IMR-90 (cell line): ENCODE results near the gene SLC6A15. TPM values are rescaled to one million over a fixed set of nuclear protein-coding genes. Genes with fewer than 3 reads are reported as not detected.

ENCODE experiments used
- ATAC-seq: fragments of 200-7000 bp; cut with Tn5 transposase; 2 replicates; pipeline ENCODE4 v1.9.1; 2020; ENCODE audit warnings: low read depth, mild to moderate bottlenecking, moderate library complexity
- BruUV-seq: library from RNA; stranded (reverse); fragments of 400-500 nt; replicated peaks from 2 replicates; lab custom pipeline; 2021; lab: Mats Ljungman, UMichigan
- CTCF ChIA-PET: fragments of 300-600 bp; formaldehyde crosslinking; extraction: SDS; loops from one replicate; lab custom pipeline; 2021; ENCODE audit warnings: antibody characterized with exemption; lab: Yijun Ruan, JAX
- POLR2A ChIA-PET: fragments of 300-600 bp; sonication (Branson Sonifier 250); formaldehyde crosslinking; loops from one replicate; lab custom pipeline; 2022; ENCODE audit warnings: antibody characterized with exemption; ENCODE audit not compliant: unreplicated experiment; lab: Charles Lee
- DNase-seq: peaks from one replicate; pipeline ENCODE4 v3.0.0; 2013
- H2AFZ ChIP-seq: replicated peaks from 2 replicates; pipeline ENCODE3; 2013; ENCODE audit warnings: low read length, mild to moderate bottlenecking; ENCODE audit not compliant: poor library complexity
- H2AK5ac ChIP-seq: 2 replicates; pipeline ENCODE4 v1.6.1; 2013; ENCODE audit warnings: low read depth, low read length, inconsistent platforms
- H2AK9ac ChIP-seq: replicated peaks from 2 replicates; pipeline ENCODE3; 2013; ENCODE audit warnings: mild to moderate bottlenecking, low read depth, low read length, moderate library complexity; ENCODE audit not compliant: poor library complexity
- H2BK120ac ChIP-seq: 2 replicates; pipeline ENCODE4 v1.6.1; 2013; ENCODE audit warnings: low read depth, low read length, inconsistent platforms
- H2BK15ac ChIP-seq: 3 replicates; pipeline ENCODE4 v1.6.1; 2013; ENCODE audit warnings: low read depth, low read length, inconsistent platforms
- H2BK20ac ChIP-seq: 2 replicates; pipeline ENCODE4 v1.6.1; 2013; ENCODE audit warnings: low read depth, mild to moderate bottlenecking, inconsistent platforms, low read length, moderate library complexity
- H2BK5ac ChIP-seq: 2 replicates; pipeline ENCODE4 v1.6.1; 2013; ENCODE audit warnings: mild to moderate bottlenecking, low read depth, low read length, inconsistent platforms; ENCODE audit not compliant: poor library complexity, severe bottlenecking
- H3K14ac ChIP-seq: replicated peaks from 2 replicates; pipeline ENCODE4 v1.6.1; 2013; ENCODE audit warnings: low read depth, low read length, inconsistent platforms
- H3K18ac ChIP-seq: 2 replicates; pipeline ENCODE4 v1.6.1; 2013; ENCODE audit warnings: low read depth, low read length, control low read depth
- H3K23ac ChIP-seq: 2 replicates; pipeline ENCODE4 v1.6.1; 2013; ENCODE audit warnings: low read depth, low read length, inconsistent platforms
- H3K27ac ChIP-seq: 2 replicates; pipeline ENCODE4 v1.5.1; 2013; ENCODE audit warnings: mild to moderate bottlenecking, control low read depth, low read length; ENCODE audit not compliant: insufficient read depth
- H3K27me3 ChIP-seq: 2 replicates; pipeline ENCODE4 v1.6.1; 2013; ENCODE audit warnings: low read length; ENCODE audit not compliant: control insufficient read depth, insufficient read depth
- H3K36me3 ChIP-seq: 2 replicates; pipeline ENCODE4 v1.6.1; 2013; ENCODE audit warnings: low read length, mixed read lengths; ENCODE audit not compliant: control insufficient read depth, insufficient read depth
- H3K4ac ChIP-seq: 2 replicates; pipeline ENCODE4 v1.6.1; 2013; ENCODE audit warnings: low read depth, low read length, inconsistent platforms
- H3K4me1 ChIP-seq: 2 replicates; pipeline ENCODE4 v1.6.1; 2013; ENCODE audit warnings: low read length, mixed read lengths; ENCODE audit not compliant: control insufficient read depth, insufficient read depth
- H3K4me2 ChIP-seq: 2 replicates; pipeline ENCODE4 v1.6.1; 2013; ENCODE audit warnings: low read depth, mild to moderate bottlenecking, control low read depth, low read length, moderate library complexity
- H3K4me3 ChIP-seq: 2 replicates; pipeline ENCODE4 v1.5.1; 2013; ENCODE audit warnings: low read depth, mild to moderate bottlenecking, control low read depth, low read length, moderate library complexity; ENCODE audit not compliant: insufficient read depth
- H3K56ac ChIP-seq: 2 replicates; pipeline ENCODE4 v1.6.1; 2013; ENCODE audit warnings: low read length, inconsistent platforms; ENCODE audit not compliant: insufficient read depth; ENCODE audit errors: extremely low read depth
- H3K79me1 ChIP-seq, 2 experiments: 2 replicates each; pipeline ENCODE4 v1.6.1; 2013; ENCODE audit warnings: low read length in 2 of 2, inconsistent platforms in 1 of 2, low read depth in 1 of 2
- H3K9ac ChIP-seq: 2 replicates; pipeline ENCODE4 v1.6.1; 2013; ENCODE audit warnings: low read depth, low read length, control low read depth
- H3K9me1 ChIP-seq: 2 replicates; pipeline ENCODE4 v1.6.1; 2013; ENCODE audit warnings: low read length, inconsistent platforms; ENCODE audit not compliant: insufficient read depth
- H3K9me3 ChIP-seq: 2 replicates; pipeline ENCODE4 v1.6.1; 2013; ENCODE audit warnings: low read length; ENCODE audit not compliant: control insufficient read depth, insufficient read depth
- H4K20me1 ChIP-seq: 2 replicates; pipeline ENCODE4 v1.6.1; 2013; ENCODE audit warnings: low read length, inconsistent platforms; ENCODE audit not compliant: insufficient read depth
- H4K5ac ChIP-seq: 2 replicates; pipeline ENCODE4 v1.6.1; 2013; ENCODE audit warnings: mild to moderate bottlenecking, low read depth, low read length, control low read depth
- H4K8ac ChIP-seq, 2 experiments: 2 replicates each; pipeline ENCODE4 v1.6.1; 2013; ENCODE audit warnings: low read depth in 2 of 2, low read length in 2 of 2, control low read depth in 1 of 2, inconsistent platforms in 1 of 2
- H4K91ac ChIP-seq: 2 replicates; pipeline ENCODE4 v1.6.1; 2013; ENCODE audit warnings: low read depth, low read length, inconsistent platforms; ENCODE audit not compliant: insufficient read depth
- BHLHE40 ChIP-seq: fragments of 150-350 bp; IDR thresholded peaks from 2 replicates; pipeline ENCODE4 v1.6.1; 2016; ENCODE audit warnings: mild to moderate bottlenecking, low read depth, low read length
- MXI1 ChIP-seq: IDR thresholded peaks from 2 replicates; pipeline ENCODE4 v1.6.1; 2012; ENCODE audit warnings: low read depth, mild to moderate bottlenecking, low read length, moderate library complexity, borderline replicate concordance
- RAD21 ChIP-seq: IDR thresholded peaks from 2 replicates; pipeline ENCODE4 v1.6.1; 2012; ENCODE audit warnings: low read length, improper control_type of control experiment
- WGBS, 2 experiments: methylation state at CpG; one replicate each; pipeline versions ENCODE4 v1.1.5 to v1.1.7; 2013; ENCODE audit warnings: missing lambda C conversion rate in 2 of 2; ENCODE audit not compliant: insufficient read length in 1 of 2; ENCODE audit errors: extremely low coverage in 2 of 2; 5-methylcytosine and 5-hydroxymethylcytosine counted together
- dilution Hi-C: fragments of 300-500 bp; cut with HindIII; formaldehyde crosslinking; loops from one replicate; pipeline ENCODE4 v1.14.3; 2018; ENCODE audit warnings: low sequenced_read_pairs; ENCODE audit not compliant: unreplicated experiment
- in situ Hi-C: fragments of 300-500 bp; cut with MboI; formaldehyde crosslinking; loops from 3 replicates; pipeline ENCODE4 v1.14.3; 2019; ENCODE audit warnings: low sequenced_read_pairs, inconsistent platforms, mixed read lengths
- intact Hi-C: fragments of 100-400 bp; cut with micrococcal nuclease; formaldehyde crosslinking; loops from 2 replicates; pipeline ENCODE4 v1.10.0; 2022
- polyA plus RNA-seq, 3 experiments: library from polyadenylated mRNA; depleted of rRNA; stranded (reverse); fragments of >200 nt; gene quantifications; 2 replicates each; pipeline ENCODE4 v1.2.3, GENCODE V29; 2012; ENCODE audit warnings: low replicate concordance in 1 of 3
- total RNA-seq: library from RNA; depleted of rRNA; stranded (reverse); fragments of >200 nt; gene quantifications from 2 replicates; pipeline ENCODE4 v1.2.3, GENCODE V29; 2012

SLC6A15 gene
- total and polyA plus RNA-seq, 2 of the 4 experiments (the other 2 are of a cell fraction), result 0.32 to 0.72 TPM

GRCh38 chr12:84874125-84874824, 38.3 kb downstream of the SLC6A15 start (continued):
- no peak for TF ChIP-seq BHLHE40

- Histone ChIP-seq H4K8ac (no peak overlapping the region), H4K20me1 (no peaks in the 10 kb centered on the region), H3K14ac (no peak overlapping the region), H4K91ac (no peak overlapping the region), H3K4ac (no peak overlapping the region), H3K4me3 (no peak overlapping the region), H2BK5ac (no peak overlapping the region), H2BK120ac (no peak overlapping the region), H3K9ac (no peak overlapping the region), H3K4me1 (no peaks in the 10 kb centered on the region), H3K9me1 (no peaks in the 10 kb centered on the region), H3K27me3 (no peaks in the 10 kb centered on the region), H3K9me3 (no peaks in the 10 kb centered on the region), H2AK5ac (no peak overlapping the region), H3K27ac (no peak overlapping the region), H3K79me1 (no peaks in the 10 kb centered on the region), H3K4me2 (no peak overlapping the region), H4K5ac (no peak overlapping the region), H3K23ac (no peak overlapping the region), H2AFZ (no peak overlapping the region), H2BK20ac (no peak overlapping the region), H3K36me3 (no peaks in the 10 kb centered on the region), H3K56ac (no peak overlapping the region), H2BK15ac (no peak overlapping the region), H2AK9ac (no peak overlapping the region), H3K18ac (no peak overlapping the region)
- 80% methylated on average over 1 of the region's 3 CpGs; no CpG with 5 or more reads in 1 of the 2 experiments for WGBS, 2 experiments
- dilution Hi-C loops, result no loop called here
- DNase-seq, result no peak
- CTCF ChIA-PET, result interaction anchor here (0.7 kb wide), 1 partner anchor 1778 kb away, joined by 4 read pairs; no protein-coding TSS in a partner anchor
- POLR2A ChIA-PET, result no interaction called here
- no peak for ATAC-seq
- in situ Hi-C loops, result no loop called here
- intact Hi-C loops, result no loop called here
- no TSS peak for BruUV-seq
- TF ChIP-seq MXI1 (no peak), RAD21 (no peak), BHLHE40 (no peak)
Observed at GRCh38 chr12:84862186-84862585, 50.4 kb downstream of the SLC6A15 start.
